ENCODE results near the gene XKR7.
A peak's percentile ranks its signal among the peaks of the same experiment; 100 is the strongest.

XKR7 gene

DNA sequence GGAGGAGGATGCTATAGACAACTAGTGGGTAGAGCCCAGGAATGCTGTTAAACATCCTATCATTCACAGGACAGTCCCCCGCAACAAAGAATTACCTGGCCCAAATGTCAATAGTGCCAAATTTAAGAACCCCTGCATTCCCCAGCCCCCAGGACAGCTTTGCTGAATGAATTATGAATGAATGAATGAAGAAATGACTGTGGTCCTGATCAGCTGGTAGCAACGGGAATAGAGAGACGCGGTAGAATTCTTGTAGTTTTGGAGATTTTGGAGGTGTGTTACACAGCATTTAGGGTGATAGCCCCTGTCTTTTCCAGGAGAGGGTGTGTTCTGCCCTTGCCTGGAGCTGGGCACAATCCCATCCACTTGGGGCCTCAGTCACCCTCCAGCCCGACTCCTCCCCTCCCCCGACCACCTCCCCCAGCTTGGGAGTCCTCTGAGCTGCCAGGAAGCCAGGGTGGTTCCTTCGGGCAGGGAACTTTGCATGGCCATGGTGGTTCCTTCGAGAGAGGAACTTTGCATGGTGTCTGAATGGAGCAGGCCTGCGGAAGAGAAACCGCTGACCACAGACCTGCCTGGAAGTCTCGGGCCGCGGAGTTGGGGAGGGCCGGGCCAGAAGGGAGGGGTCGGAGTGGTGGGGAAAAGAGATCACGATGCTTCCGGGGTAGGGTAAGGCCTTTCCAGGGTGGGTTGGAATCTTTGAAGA is 83.1 kb downstream of the XKR7 start:
- peak; percentile 37 for DNase-seq

DNA sequence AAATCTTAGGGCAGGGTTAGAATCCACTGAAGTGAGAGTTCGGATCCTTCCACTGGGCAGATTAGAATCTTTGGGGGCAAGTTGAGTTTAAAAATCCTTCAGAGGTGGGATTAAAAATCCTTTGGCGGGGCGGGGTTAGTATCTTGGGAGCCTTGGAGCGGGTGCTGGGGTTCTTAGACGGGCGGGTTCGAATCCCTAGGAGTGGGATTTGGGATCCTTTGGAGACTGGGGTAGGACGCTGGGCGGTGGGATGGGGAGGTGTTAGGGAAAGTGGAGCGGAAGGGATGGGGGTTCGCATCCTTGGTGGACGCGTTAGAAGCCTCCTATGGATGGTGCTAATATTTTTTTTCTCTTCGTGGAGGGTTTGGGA is 83.8 kb downstream of the XKR7 start:
- no peak for DNase-seq

DNA sequence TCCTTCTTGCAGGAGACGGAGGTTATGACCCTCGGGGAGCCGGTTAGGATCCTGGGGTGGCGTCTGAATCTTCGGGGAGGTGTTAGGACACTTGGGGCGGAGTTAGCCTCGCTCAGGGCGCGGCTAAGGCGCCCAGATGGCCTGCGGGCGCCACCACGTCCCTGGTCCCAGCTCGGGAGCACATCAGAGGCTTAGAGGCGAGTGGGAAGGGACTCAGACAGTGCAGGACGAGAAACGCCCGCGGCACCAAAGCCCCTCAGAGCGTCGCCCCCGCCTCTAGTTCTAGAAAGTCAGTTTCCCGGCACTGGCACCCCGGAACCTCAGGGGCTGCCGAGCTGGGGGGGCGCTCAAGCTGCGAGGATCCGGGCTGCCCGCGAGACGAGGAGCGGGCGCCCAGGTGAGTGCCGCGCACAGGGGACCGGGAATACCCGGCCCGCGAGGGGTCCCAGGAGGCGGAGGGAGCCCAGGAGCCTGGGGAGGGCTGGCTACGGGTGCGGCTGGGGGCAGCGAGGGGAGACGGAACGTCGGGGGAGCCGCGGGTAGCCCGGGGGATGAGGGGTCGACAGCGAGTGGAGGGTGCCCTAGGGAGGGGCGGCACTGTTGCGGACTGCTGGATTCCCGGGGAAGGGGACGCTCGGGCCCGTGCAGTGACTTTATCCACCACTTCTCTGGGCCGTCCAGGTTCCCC is 84.3 kb downstream of the XKR7 start, which contains the start of gene HCK:
Gene HCK (plus strand): TSS at position 153 of the 688 bp plus-strand sequence.
- DNase-seq: no peak

DNA sequence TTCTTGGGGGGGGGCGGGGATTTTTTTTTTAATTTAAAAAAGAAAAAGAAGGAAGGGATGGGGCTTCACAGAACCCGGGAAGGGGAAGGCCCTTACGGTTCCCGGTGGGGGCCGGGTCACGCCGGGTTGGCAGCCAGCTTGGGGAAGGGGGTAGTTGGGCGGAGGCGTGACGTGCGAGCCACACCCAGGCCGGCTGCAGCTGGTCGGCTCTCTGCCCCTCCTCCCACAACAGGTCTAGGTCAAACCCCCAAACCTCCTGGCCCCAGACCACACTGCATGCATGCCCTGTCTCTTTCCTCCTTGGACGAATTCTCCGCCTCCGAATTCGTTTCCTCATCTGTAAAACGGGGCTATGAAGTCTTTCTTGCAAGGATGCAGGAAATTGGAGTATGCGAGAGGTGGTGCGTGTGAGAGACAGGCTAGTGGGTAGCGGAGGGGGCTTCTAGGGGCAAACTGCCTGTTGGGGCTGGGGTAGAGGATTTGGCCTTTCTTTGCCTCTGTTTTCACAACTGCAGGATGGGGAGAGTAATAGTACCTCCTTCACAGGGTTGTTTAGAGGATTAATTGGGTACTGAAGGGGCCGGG is 84.9 kb downstream of the XKR7 start:
- DNase-seq: peak; percentile 48
